HCT116 (cell line): ENCODE measurements around the gene GADD45A. TPM values are rescaled to one million over a fixed set of nuclear protein-coding genes. Genes with fewer than 3 reads are reported as not detected.

Experiments used
- ATAC-seq: fragments of 200-7000 bp; cut with Tn5 transposase; 2 replicates; pipeline ENCODE4 v1.9.1; 2020; ENCODE audit warnings: mild to moderate bottlenecking, moderate library complexity
- BruUV-seq: library from RNA; stranded (reverse); fragments of 400-500 nt; replicated peaks from 2 replicates; lab custom pipeline; 2021; lab: Mats Ljungman, UMichigan
- CTCF ChIA-PET: fragments of 300-600 bp; sonication (Branson Sonifier 250); formaldehyde crosslinking; loops from one replicate; lab custom pipeline; 2021; ENCODE audit warnings: antibody characterized with exemption; lab: Charles Lee
- POLR2A ChIA-PET: fragments of 300-600, 350-600 bp; sonication (Branson Sonifier 250); formaldehyde crosslinking; loops from one replicate; lab custom pipeline; 2021; ENCODE audit warnings: antibody characterized with exemption; lab: Charles Lee
- RAD21 ChIA-PET, 2 experiments: fragments of 300-600 bp; sonication (Branson Sonifier 250); formaldehyde crosslinking; loops; one replicate each; lab custom pipeline; 2023; ENCODE audit warnings: low total read pairs in 2 of 2; ENCODE audit not compliant: uncharacterized antibody in 2 of 2, unreplicated experiment in 2 of 2, low non-redundant PET in 1 of 2; lab: Charles Lee
- DNase-seq: peaks from one replicate; pipeline ENCODE4 v3.0.0-alpha.2; 2010; ENCODE audit warnings: low read depth, low spot score
- H2AFZ ChIP-seq: fragments of 200-600 bp; shearing (Covaris generic), sonication (generic); 2 replicates; pipeline ENCODE4 v1.6.1; 2017; ENCODE audit warnings: low read depth, mixed run types, mixed read lengths, antibody characterized with exemption, low read length; ENCODE audit not compliant: poor library complexity, severe bottlenecking
- H3K27ac ChIP-seq: 2 replicates; pipeline ENCODE4 v1.5.1; 2012; ENCODE audit warnings: low read depth, low read length
- H3K27me3 ChIP-seq: fragments of 200-600 bp; sonication (generic); 2 replicates; pipeline ENCODE4 v1.6.1; 2016; ENCODE audit warnings: mixed run types, low read length, mixed read lengths; ENCODE audit not compliant: insufficient read depth
- H3K36me3 ChIP-seq, 2 experiments: fragments of 200-500 bp in 1 of 2; fragments of 200-600 bp in 1 of 2; sonication (Bioruptor generic) in 1 of 2; sonication (generic) in 1 of 2; 2 replicates each; pipeline versions ENCODE4 v1.5.1 to v1.6.1; 2014 to 2016; ENCODE audit warnings: low read length in 2 of 2, inconsistent platforms in 1 of 2, mixed read lengths in 1 of 2, mixed run types in 1 of 2; ENCODE audit not compliant: insufficient read depth in 2 of 2, control insufficient read depth in 1 of 2
- H3K4me1 ChIP-seq, 2 experiments: fragments of 200-600 bp in 1 of 2; sonication (generic) in 1 of 2; 2 replicates each; pipeline versions ENCODE4 v1.5.1 to v1.6.1; 2012 to 2017; ENCODE audit warnings: low read length in 2 of 2, inconsistent platforms in 1 of 2, mild to moderate bottlenecking in 1 of 2, mixed read lengths in 1 of 2, mixed run types in 1 of 2, moderate library complexity in 1 of 2; ENCODE audit not compliant: insufficient read depth in 2 of 2, control insufficient read depth in 1 of 2
- H3K4me2 ChIP-seq: fragments of 200-600 bp; sonication (generic); 2 replicates; pipeline ENCODE4 v1.6.1; 2017; ENCODE audit warnings: mixed run types, low read length, mixed read lengths
- H3K4me3 ChIP-seq, 2 experiments: fragments of 200-600 bp in 1 of 2; sonication (generic) in 1 of 2; replicated peaks in 1 of 2; 2 replicates each; pipeline ENCODE4 v1.5.1; 2011 to 2016; ENCODE audit warnings: low read length in 2 of 2, control low read depth in 1 of 2, low read depth in 1 of 2, mild to moderate bottlenecking in 1 of 2, mixed read lengths in 1 of 2, mixed run types in 1 of 2
- H3K79me2 ChIP-seq: fragments of 200-600 bp; sonication (generic); 2 replicates; pipeline ENCODE4 v1.6.1; 2017; ENCODE audit warnings: mild to moderate bottlenecking, mixed run types, low read length, moderate library complexity, mixed read lengths; ENCODE audit not compliant: insufficient read depth
- H3K9ac ChIP-seq: fragments of 200-600 bp; sonication (generic); 2 replicates; pipeline ENCODE4 v1.6.1; 2016; ENCODE audit warnings: low read length, mixed read lengths
- H3K9me2 ChIP-seq: fragments of 200-600 bp; sonication (generic), shearing (Covaris generic); 2 replicates; pipeline ENCODE4 v1.6.1; 2017; ENCODE audit warnings: mixed run types, mild to moderate bottlenecking, moderate library complexity; ENCODE audit not compliant: insufficient read depth
- H3K9me3 ChIP-seq, 2 experiments: fragments of 200-500 bp in 1 of 2; fragments of 200-600 bp in 1 of 2; sonication (Bioruptor generic) in 1 of 2; sonication (generic) in 1 of 2; 2 replicates each; pipeline ENCODE4 v1.6.1; 2014 to 2017; ENCODE audit warnings: low read length in 2 of 2, mixed read lengths in 2 of 2, inconsistent platforms in 1 of 2, low read depth in 1 of 2, mild to moderate bottlenecking in 1 of 2, mixed run types in 1 of 2, moderate library complexity in 1 of 2; ENCODE audit not compliant: control insufficient read depth in 1 of 2, insufficient read depth in 1 of 2
- H4K20me1 ChIP-seq: fragments of 200-600 bp; sonication (generic), shearing (Covaris generic); 2 replicates; pipeline ENCODE4 v1.6.1; 2017; ENCODE audit warnings: mixed run types, mild to moderate bottlenecking, moderate library complexity; ENCODE audit not compliant: insufficient read depth
- CBX3 ChIP-seq: IDR thresholded peaks from 2 replicates; pipeline ENCODE4 v1.6.1; 2012; ENCODE audit warnings: low read depth
- EGR1 ChIP-seq: IDR thresholded peaks from 2 replicates; pipeline ENCODE4 v1.6.1; 2012; ENCODE audit warnings: low read depth
- EZH2 ChIP-seq: fragments of 200-600 bp; sonication (generic); IDR thresholded peaks from 2 replicates; pipeline ENCODE4 v1.6.1; 2017; ENCODE audit warnings: antibody characterized with exemption, mixed run types
- POLR2A ChIP-seq: IDR thresholded peaks from 2 replicates; pipeline ENCODE4 v1.7.0; 2011; ENCODE audit warnings: borderline replicate concordance; ENCODE audit not compliant: insufficient read depth, insufficient read length; ENCODE audit errors: extremely low read depth
- POLR2AphosphoS5 ChIP-seq: IDR thresholded peaks from 2 replicates; pipeline ENCODE4 v1.6.1; 2011; ENCODE audit warnings: mild to moderate bottlenecking, low read depth, low read length, moderate library complexity
- TCF7L2 ChIP-seq: IDR thresholded peaks from 2 replicates; pipeline ENCODE4 v1.7.0; 2011; ENCODE audit warnings: borderline replicate concordance, inconsistent platforms; ENCODE audit not compliant: insufficient read depth, insufficient read length; ENCODE audit errors: extremely low read depth
- YY1 ChIP-seq: IDR thresholded peaks from 2 replicates; pipeline ENCODE4 v1.6.1; 2011; ENCODE audit warnings: low read length, low read depth, moderate library complexity, mild to moderate bottlenecking; ENCODE audit not compliant: insufficient replicate concordance; ENCODE audit errors: extremely low read depth
- ZNF274 ChIP-seq: fragments of 200-500 bp; sonication (Bioruptor generic); IDR thresholded peaks from 2 replicates; pipeline ENCODE4 v1.6.1; 2014; ENCODE audit warnings: mild to moderate bottlenecking, low read depth, low read length, inconsistent platforms
- intact Hi-C: fragments of 100-400 bp; cut with micrococcal nuclease; formaldehyde crosslinking; loops from 2 replicates; pipeline ENCODE4 v1.10.0; 2022
- total RNA-seq: library from RNA; stranded (reverse); gene quantifications from one replicate; pipeline ENCODE4 v1.2.1, GENCODE V29; 2021; ENCODE audit not compliant: unreplicated experiment
- TF ChIP-seq, protein P1 (sequence below), 3 experiments: fragments of 200-600 bp in 1 of 3; sonication (generic) in 1 of 3; IDR thresholded peaks in 2 of 3; conservative IDR thresholded peaks in 1 of 3; 2 replicates each; pipeline ENCODE4 v1.5.1; 2012 to 2017; ENCODE audit warnings: low read depth in 2 of 3, low read length in 2 of 3, antibody characterized with exemption in 1 of 3, borderline replicate concordance in 1 of 3, control low read depth in 1 of 3, mild to moderate bottlenecking in 1 of 3, mixed read lengths in 1 of 3, mixed run types in 1 of 3, moderate library complexity in 1 of 3; ENCODE audit not compliant: insufficient read depth in 1 of 3
- TF ChIP-seq, protein P2 (sequence below): IDR thresholded peaks from 2 replicates; pipeline ENCODE4 v1.6.1; 2012
- TF ChIP-seq, protein P3 (sequence below): IDR thresholded peaks from 2 replicates; pipeline ENCODE4 v1.6.1; 2012

Gene GADD45A
- total RNA-seq, 1 experiment from 2014 or later = 105 TPM

DNA sequence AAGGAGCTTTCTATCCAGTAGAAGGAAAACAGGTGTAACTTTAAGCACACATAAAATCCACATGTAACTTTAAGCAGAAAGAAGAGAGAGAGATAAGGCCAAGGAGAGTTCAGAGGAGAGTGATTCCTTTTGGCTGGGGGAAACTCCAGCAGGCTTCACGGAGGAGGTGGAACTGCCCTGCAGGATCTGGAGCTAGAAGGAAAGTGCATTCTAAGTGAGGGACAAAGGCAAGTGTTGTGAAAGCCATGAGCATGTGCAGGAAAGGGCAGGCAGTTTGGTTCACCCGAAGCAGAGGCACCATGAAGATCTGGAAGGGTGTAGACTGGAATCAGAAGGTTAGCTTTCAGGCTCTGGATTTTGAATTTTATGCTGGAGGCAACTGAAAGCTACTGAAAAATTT lies 46.3 kb downstream of the GADD45A start (continued):
- TF ChIP-seq, protein P1, sequence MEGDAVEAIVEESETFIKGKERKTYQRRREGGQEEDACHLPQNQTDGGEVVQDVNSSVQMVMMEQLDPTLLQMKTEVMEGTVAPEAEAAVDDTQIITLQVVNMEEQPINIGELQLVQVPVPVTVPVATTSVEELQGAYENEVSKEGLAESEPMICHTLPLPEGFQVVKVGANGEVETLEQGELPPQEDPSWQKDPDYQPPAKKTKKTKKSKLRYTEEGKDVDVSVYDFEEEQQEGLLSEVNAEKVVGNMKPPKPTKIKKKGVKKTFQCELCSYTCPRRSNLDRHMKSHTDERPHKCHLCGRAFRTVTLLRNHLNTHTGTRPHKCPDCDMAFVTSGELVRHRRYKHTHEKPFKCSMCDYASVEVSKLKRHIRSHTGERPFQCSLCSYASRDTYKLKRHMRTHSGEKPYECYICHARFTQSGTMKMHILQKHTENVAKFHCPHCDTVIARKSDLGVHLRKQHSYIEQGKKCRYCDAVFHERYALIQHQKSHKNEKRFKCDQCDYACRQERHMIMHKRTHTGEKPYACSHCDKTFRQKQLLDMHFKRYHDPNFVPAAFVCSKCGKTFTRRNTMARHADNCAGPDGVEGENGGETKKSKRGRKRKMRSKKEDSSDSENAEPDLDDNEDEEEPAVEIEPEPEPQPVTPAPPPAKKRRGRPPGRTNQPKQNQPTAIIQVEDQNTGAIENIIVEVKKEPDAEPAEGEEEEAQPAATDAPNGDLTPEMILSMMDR (IDR thresholded peaks at IDR 0.05 in 2 of 3, conservative IDR thresholded peaks at IDR 0.05 in 1 of 3; ENCODE audit: borderline replicate concordance in 1 of 3, insufficient read depth in 1 of 3, low read depth in 2 of 3, low read length in 2 of 3) = no peak
- TF ChIP-seq, protein P2, sequence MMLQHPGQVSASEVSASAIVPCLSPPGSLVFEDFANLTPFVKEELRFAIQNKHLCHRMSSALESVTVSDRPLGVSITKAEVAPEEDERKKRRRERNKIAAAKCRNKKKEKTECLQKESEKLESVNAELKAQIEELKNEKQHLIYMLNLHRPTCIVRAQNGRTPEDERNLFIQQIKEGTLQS = no peak
- TF ChIP-seq YY1 = no peak

DNA sequence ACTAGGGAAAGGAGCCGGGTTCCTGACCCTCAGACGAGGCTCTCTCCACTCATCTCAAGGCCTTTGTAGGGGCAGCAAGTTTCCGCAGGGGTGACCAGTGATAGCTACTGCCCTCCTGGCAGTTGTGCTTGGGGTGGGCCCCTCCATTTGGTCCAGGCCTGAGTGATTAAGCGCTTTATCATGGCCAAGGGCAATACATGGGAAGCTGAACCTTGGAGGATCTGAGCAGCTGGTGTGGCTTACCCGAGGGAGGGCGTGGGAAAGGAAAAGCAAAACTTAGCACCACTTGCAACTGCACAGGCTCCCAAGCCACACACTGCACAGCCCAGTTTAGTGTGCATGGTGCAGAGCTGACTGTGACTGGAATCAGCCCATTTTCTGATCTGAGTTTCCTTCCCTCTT lies 47.8 kb downstream of the GADD45A start:
- ChIA-PET RAD21 (no interaction called here), CTCF (no interaction called here), POLR2A (interaction anchor here (0.7 kb wide), 1 partner anchor 18 kb away, joined by 3 read pairs; no protein-coding TSS in a partner anchor)
- H3K36me3 ChIP-seq = no peaks in the 10 kb centered on the region
- H4K20me1 ChIP-seq = no peaks in the 10 kb centered on the region
- no peak overlapping the region for H2AFZ ChIP-seq
- TF ChIP-seq ZNF274 (no peak), EZH2 (no peak), POLR2A (no peak), POLR2AphosphoS5 (no peak), TCF7L2 (no peak), EGR1 (no peak), CBX3 (no peak)
- TF ChIP-seq, protein P1 (IDR thresholded peaks at IDR 0.05 in 2 of 3, conservative IDR thresholded peaks at IDR 0.05 in 1 of 3; ENCODE audit: borderline replicate concordance in 1 of 3, insufficient read depth in 1 of 3, low read depth in 2 of 3, low read length in 2 of 3) = no peak
- TF ChIP-seq, protein P2 = no peak
- TF ChIP-seq, protein P3, sequence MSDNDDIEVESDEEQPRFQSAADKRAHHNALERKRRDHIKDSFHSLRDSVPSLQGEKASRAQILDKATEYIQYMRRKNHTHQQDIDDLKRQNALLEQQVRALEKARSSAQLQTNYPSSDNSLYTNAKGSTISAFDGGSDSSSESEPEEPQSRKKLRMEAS = no peak
- no peaks in the 10 kb centered on the region for H3K79me2 ChIP-seq
- no peak overlapping the region for H3K4me3 ChIP-seq
- H3K4me1 ChIP-seq = peaks cover 16 to 20% of the 10 kb centered on the region in 2 experiments
- no peaks in the 10 kb centered on the region for H3K9me2 ChIP-seq
- no peak for DNase-seq
- H3K9ac ChIP-seq = no peak overlapping the region
- H3K4me2 ChIP-seq = no peak overlapping the region
- intact Hi-C loops = no loop called here
- H3K27me3 ChIP-seq = no peaks in the 10 kb centered on the region
- ATAC-seq = no peak
- H3K27ac ChIP-seq = no peak overlapping the region
- no peaks in the 10 kb centered on the region for H3K9me3 ChIP-seq
- BruUV-seq = no TSS peak
